Right lobe of liver (tissue), 6 donors: Measurements from ENCODE around the gene DCC. TPM values are rescaled to one million over a fixed set of nuclear protein-coding genes. Genes with fewer than 3 reads are reported as not detected.

Experiments
- ATAC-seq, 4 donors: fragments of 200-7000 bp; cut with Tn5 transposase; one replicate each; pipeline ENCODE4 v1.9.1; 2020; ENCODE audit warnings: mild to moderate bottlenecking in 4 of 4, moderate library complexity in 4 of 4
- DNase-seq, 3 donors: peaks; one replicate each; pipeline ENCODE4 v3.0.0-alpha.2; 2020
- H3K27ac ChIP-seq, 3 donors: fragments of 200-600 bp; one replicate each; pipeline ENCODE4 v1.8.0; 2022
- H3K27me3 ChIP-seq, 2 donors: fragments of 200-600 bp; one replicate each; pipeline ENCODE4 v1.8.0; 2022
- H3K36me3 ChIP-seq, 4 donors: fragments of 200-600 bp; sonication (generic) in 1 of 4; one replicate each; pipeline versions ENCODE4 v1.5.1 to v1.8.0; 2017 to 2022; ENCODE audit warnings: control low read depth in 1 of 4
- H3K4me1 ChIP-seq, 4 donors: fragments of 200-600 bp; sonication (generic) in 1 of 4; one replicate each; pipeline versions ENCODE4 v1.5.1 to v1.8.0; 2017 to 2022; ENCODE audit warnings: control low read depth in 1 of 4
- H3K4me3 ChIP-seq, 3 donors: fragments of 200-600 bp; one replicate each; pipeline ENCODE4 v1.8.0; 2022
- H3K9me3 ChIP-seq, 4 donors: fragments of 200-600 bp; sonication (generic) in 1 of 4; one replicate each; pipeline versions ENCODE4 v1.5.1 to v1.8.0; 2017 to 2022; ENCODE audit warnings: control low read depth in 1 of 4
- CTCF ChIP-seq, 4 donors: fragments of 200-600 bp in 3 of 4; fragments of 450-650 bp in 1 of 4; IDR thresholded peaks; one replicate each; pipeline versions ENCODE4 v1.5.1 to v1.8.0; 2016 to 2022; ENCODE audit warnings: antibody characterized with exemption in 4 of 4, mild to moderate bottlenecking in 2 of 4
- POLR2A ChIP-seq: fragments of 450-650 bp; IDR thresholded peaks from one replicate; pipeline ENCODE4 v1.6.1; 2017; ENCODE audit warnings: antibody characterized with exemption, mild to moderate bottlenecking
- WGBS: methylation state at CpG from one replicate; pipeline ENCODE4 v1.1.6; 2018; ENCODE audit warnings: low coverage, low lambda C conversion rate; ENCODE audit not compliant: insufficient coverage; ENCODE audit errors: missing lambda C conversion rate; 5-methylcytosine and 5-hydroxymethylcytosine counted together
- intact Hi-C, 2 donors: fragments of 100-400 bp; cut with DNase I; formaldehyde crosslinking; loops; one replicate each; pipeline versions ENCODE4 v1.11.2 to v1.14.1; 2022
- total RNA-seq, 6 experiments: library from RNA; depleted of rRNA in 2 of 6; stranded (reverse); fragments of >200 nt in 2 of 6; fragmentation: NEBNext Ultra II Directional in 3 of 6; extraction: Animal tissue kit (Norgen Biotek cat#: 25700) in 3 of 6; gene quantifications; one replicate each; pipeline versions ENCODE4 v1.1.0 to v1.2.4, GENCODE V29; 2016 to 2023
- donor health status: DM: no; HTN: yes; CAD: no.
- donor health status: DM: no; HTN: no; CAD: no.
- donor health status: DM: no; HTN: no; CAD: no.
- donor health status: DM: no; HTN: yes; CAD: no.
- donor health status: DM: no; HTN: yes; CAD: no.

Gene DCC
- total RNA-seq, 6 experiments from 2014 or later, result 0.06 TPM; not detected in 5

- no peaks in the 10 kb centered on the region for H3K36me3 ChIP-seq
- no peak for DNase-seq
- TF ChIP-seq CTCF (IDR thresholded peaks at IDR 0.05), result no peak
- no peak for TF ChIP-seq POLR2A
- no peaks in the 10 kb centered on the region for H3K27me3 ChIP-seq
- H3K9me3 ChIP-seq, result no peaks in the 10 kb centered on the region
- no peak for ATAC-seq
- intact Hi-C loops, result no loop called here
- no peak overlapping the region for H3K27ac ChIP-seq
- no peaks in the 10 kb centered on the region for H3K4me1 ChIP-seq
- no peak overlapping the region for H3K4me3 ChIP-seq
- 26% methylated on average over 4 of the region's 4 CpGs for WGBS
These were observed 204.1 kb downstream of the DCC start for GRCh38 chr18:52544086-52544485.

- no peaks in the 10 kb centered on the region for H3K27me3 ChIP-seq
- ATAC-seq (no peak), DNase-seq (no peak)
- 31% methylated on average over 6 of the region's 6 CpGs for WGBS
- H3K4me3 ChIP-seq, result no peak overlapping the region
- H3K27ac ChIP-seq, result no peak overlapping the region
- intact Hi-C loops, result no loop called here
- H3K4me1 ChIP-seq, result no peaks in the 10 kb centered on the region
- H3K9me3 ChIP-seq, result no peaks in the 10 kb centered on the region
- TF ChIP-seq CTCF (IDR thresholded peaks at IDR 0.05), result no peak
- TF ChIP-seq POLR2A, result no peak
- H3K36me3 ChIP-seq, result no peaks in the 10 kb centered on the region
These were observed 206.8 kb downstream of the DCC start for GRCh38 chr18:52546686-52547346.

- intact Hi-C loops, result no loop called here
- no peak for DNase-seq
- WGBS, result 62% methylated on average over 1 of the region's 1 CpG
- H3K27ac ChIP-seq, result no peak overlapping the region
- no peaks in the 10 kb centered on the region for H3K27me3 ChIP-seq
- no peaks in the 10 kb centered on the region for H3K4me1 ChIP-seq
- H3K4me3 ChIP-seq, result no peak overlapping the region
- H3K36me3 ChIP-seq, result no peaks in the 10 kb centered on the region
- TF ChIP-seq CTCF (IDR thresholded peaks at IDR 0.05), result no peak
- no peak for ATAC-seq
- H3K9me3 ChIP-seq, result no peaks in the 10 kb centered on the region
These were observed 213.4 kb downstream of the DCC start for GRCh38 chr18:52553441-52553840.

GRCh38 chr18:52554180-52554579, 214.2 kb downstream of the DCC start:
- no peak for DNase-seq
- intact Hi-C loops, result no loop called here
- no peaks in the 10 kb centered on the region for H3K36me3 ChIP-seq
- H3K9me3 ChIP-seq, result no peaks in the 10 kb centered on the region
- H3K27me3 ChIP-seq, result no peaks in the 10 kb centered on the region
- H3K4me3 ChIP-seq, result no peak overlapping the region
- H3K27ac ChIP-seq, result no peak overlapping the region
- 11% methylated on average over 1 of the region's 1 CpG for WGBS
- ATAC-seq, result no peak
- TF ChIP-seq CTCF (IDR thresholded peaks at IDR 0.05) (no peak), POLR2A (no peak)
- H3K4me1 ChIP-seq, result no peaks in the 10 kb centered on the region

GRCh38 chr18:52567360-52567759, 227.4 kb downstream of the DCC start:
- ATAC-seq (no peak), DNase-seq (no peak)
- no peaks in the 10 kb centered on the region for H3K9me3 ChIP-seq
- no peaks in the 10 kb centered on the region for H3K36me3 ChIP-seq
- no peaks in the 10 kb centered on the region for H3K27me3 ChIP-seq
- no peak for TF ChIP-seq POLR2A
- no peak for TF ChIP-seq CTCF (IDR thresholded peaks at IDR 0.05)
- no peak overlapping the region for H3K27ac ChIP-seq
- intact Hi-C loops, result no loop called here
- H3K4me3 ChIP-seq, result no peak overlapping the region
- 36% methylated on average over 4 of the region's 4 CpGs for WGBS
- no peaks in the 10 kb centered on the region for H3K4me1 ChIP-seq
